Activated CD4-positive, alpha-beta memory T cell treated with anti-CD3 and anti-CD28 coated beads for 36 hours (primary cell): ENCODE results near the gene NELL1. TPM values are rescaled to one million over a fixed set of nuclear protein-coding genes. Genes with fewer than 3 reads are reported as not detected.

ENCODE experiments used
- CTCF ChIA-PET: fragments of 350-600 bp; sonication (Branson Sonifier 250); formaldehyde crosslinking; loops from one replicate; lab custom pipeline; 2021; ENCODE audit warnings: antibody characterized with exemption, inconsistent platforms; lab: Charles Lee
- POLR2A ChIA-PET: fragments of 350-600 bp; sonication (Branson Sonifier 250); formaldehyde crosslinking; loops from one replicate; lab custom pipeline; 2021; ENCODE audit warnings: antibody characterized with exemption; lab: Charles Lee
- DNase-seq: peaks from one replicate; pipeline ENCODE4 v3.0.0-alpha.2; 2020
- H3K27ac Mint-ChIP-seq: one replicate; pipeline ENCODE4 v1.8.0; 2021; ENCODE audit warnings: mixed read lengths
- H3K27me3 Mint-ChIP-seq: one replicate; pipeline ENCODE4 v1.8.0; 2021; ENCODE audit warnings: mixed read lengths
- H3K36me3 Mint-ChIP-seq: one replicate; pipeline ENCODE4 v1.8.0; 2021; ENCODE audit warnings: mixed read lengths
- H3K4me1 Mint-ChIP-seq: one replicate; pipeline ENCODE4 v1.8.0; 2021; ENCODE audit warnings: low read depth, mixed read lengths
- H3K4me3 Mint-ChIP-seq: one replicate; pipeline ENCODE4 v1.8.0; 2021; ENCODE audit warnings: mild to moderate bottlenecking, mixed read lengths
- H3K9me3 Mint-ChIP-seq: one replicate; pipeline ENCODE4 v1.8.0; 2021; ENCODE audit warnings: mixed read lengths
- intact Hi-C: fragments of 100-400 bp; cut with micrococcal nuclease; formaldehyde crosslinking; loops from one replicate; pipeline ENCODE4 v1.15.1; 2023
- total RNA-seq, 2 experiments: library from RNA; stranded (reverse); gene quantifications; one replicate each; pipeline ENCODE4 v1.2.3, GENCODE V29; 2021

NELL1 gene
- total RNA-seq, 2 experiments from 2014 or later: not detected

- Mint-ChIP-seq H3K4me1 (no peaks in the 10 kb centered on the region), H3K4me3 (no peak overlapping the region), H3K36me3 (no peaks in the 10 kb centered on the region), H3K9me3 (peaks cover 10% of the 10 kb centered on the region), H3K27me3 (no peaks in the 10 kb centered on the region), H3K27ac (no peak overlapping the region)
- ChIA-PET CTCF (no interaction called here), POLR2A (no interaction called here)
- intact Hi-C loops: no loop called here
- DNase-seq: no peak
These were observed 942.9 kb downstream of the NELL1 start for GRCh38 chr11:21612326-21612725.

- Mint-ChIP-seq H3K4me3 (no peak overlapping the region), H3K36me3 (no peaks in the 10 kb centered on the region), H3K4me1 (no peaks in the 10 kb centered on the region), H3K27ac (no peak overlapping the region), H3K9me3 (peaks cover 8% of the 10 kb centered on the region), H3K27me3 (no peaks in the 10 kb centered on the region)
- no peak for DNase-seq
- CTCF ChIA-PET: no interaction called here
- POLR2A ChIA-PET: no interaction called here
- intact Hi-C loops: no loop called here
These were observed 945.6 kb downstream of the NELL1 start for GRCh38 chr11:21614961-21615360.

- Mint-ChIP-seq H3K27ac (no peak overlapping the region), H3K4me1 (no peaks in the 10 kb centered on the region), H3K36me3 (no peaks in the 10 kb centered on the region), H3K4me3 (no peak overlapping the region), H3K9me3 (peaks cover 8% of the 10 kb centered on the region), H3K27me3 (no peaks in the 10 kb centered on the region)
- no peak for DNase-seq
- intact Hi-C loops: no loop called here
- POLR2A ChIA-PET: no interaction called here
- CTCF ChIA-PET: no interaction called here
These were observed 946.6 kb downstream of the NELL1 start for GRCh38 chr11:21615955-21616371.

GRCh38 chr11:21622566-21622965 lies 953.2 kb downstream of the NELL1 start:
- H3K9me3 Mint-ChIP-seq: peaks cover 13% of the 10 kb centered on the region
- H3K36me3 Mint-ChIP-seq: no peaks in the 10 kb centered on the region
- POLR2A ChIA-PET: no interaction called here
- H3K27ac Mint-ChIP-seq: no peak overlapping the region
- CTCF ChIA-PET: no interaction called here
- no peak for DNase-seq
- H3K27me3 Mint-ChIP-seq: no peaks in the 10 kb centered on the region
- intact Hi-C loops: no loop called here
- H3K4me3 Mint-ChIP-seq: no peak overlapping the region
- H3K4me1 Mint-ChIP-seq: no peaks in the 10 kb centered on the region

GRCh38 chr11:21622995-21623394 lies 953.6 kb downstream of the NELL1 start:
- H3K4me3 Mint-ChIP-seq: no peak overlapping the region
- POLR2A ChIA-PET: no interaction called here
- H3K9me3 Mint-ChIP-seq: peaks cover 17% of the 10 kb centered on the region

More at GRCh38 chr11:21622995-21623394, 953.6 kb downstream of the NELL1 start:
- CTCF ChIA-PET: no interaction called here
- Mint-ChIP-seq H3K4me1 (no peaks in the 10 kb centered on the region), H3K27ac (no peak overlapping the region), H3K27me3 (no peaks in the 10 kb centered on the region), H3K36me3 (no peaks in the 10 kb centered on the region)
- intact Hi-C loops: no loop called here
- DNase-seq: no peak

Other genes starting within 250 kb of the NELL1 start
- not detected for gene SLC6A5, start 70.0 kb upstream of the NELL1 start, total RNA-seq